Activated CD4-positive, alpha-beta T cell treated with anti-CD3 and anti-CD28 coated beads for 36 hours (primary cell): ENCODE measurements around the gene GLT8D1. TPM values are rescaled to one million over a fixed set of nuclear protein-coding genes. Genes with fewer than 3 reads are reported as not detected.

ENCODE experiments used
- ATAC-seq: fragments of 200-7000 bp; cut with Tn5 transposase; one replicate; pipeline ENCODE4 v1.10.0; 2021; ENCODE audit warnings: mild to moderate bottlenecking, moderate library complexity
- CTCF ChIA-PET: fragments of 350-600 bp; sonication (Branson Sonifier 250); formaldehyde crosslinking; loops from one replicate; lab custom pipeline; 2021; ENCODE audit warnings: antibody characterized with exemption; lab: Charles Lee
- POLR2A ChIA-PET: fragments of 350-600 bp; sonication (Branson Sonifier 250); formaldehyde crosslinking; loops from one replicate; lab custom pipeline; 2021; ENCODE audit warnings: antibody characterized with exemption, inconsistent platforms; lab: Charles Lee
- DNase-seq: peaks from one replicate; pipeline ENCODE4 v3.0.0-alpha.2; 2020
- H3K27ac Mint-ChIP-seq: one replicate; pipeline ENCODE4 v1.8.0; 2021; ENCODE audit warnings: mixed read lengths
- H3K27me3 Mint-ChIP-seq: one replicate; pipeline ENCODE4 v1.8.0; 2021; ENCODE audit warnings: mixed read lengths
- H3K36me3 Mint-ChIP-seq: one replicate; pipeline ENCODE4 v1.8.0; 2021; ENCODE audit warnings: low read depth, mixed read lengths
- H3K4me1 Mint-ChIP-seq: one replicate; pipeline ENCODE4 v1.8.0; 2021; ENCODE audit warnings: mixed read lengths
- H3K4me3 Mint-ChIP-seq: one replicate; pipeline ENCODE4 v1.8.0; 2021; ENCODE audit warnings: mild to moderate bottlenecking, moderate library complexity, mixed read lengths
- H3K9me3 Mint-ChIP-seq: one replicate; pipeline ENCODE4 v1.8.0; 2021; ENCODE audit warnings: low read depth, mixed read lengths
- intact Hi-C, 2 experiments: fragments of 100-400 bp; cut with DNase I in 1 of 2; cut with micrococcal nuclease in 1 of 2; formaldehyde crosslinking; loops; one replicate each; pipeline versions ENCODE4 v1.14.2 to v1.15.1; 2022 to 2024; cut with DNase I, micrococcal nuclease
- total RNA-seq, 2 experiments: library from RNA; stranded (reverse); gene quantifications; one replicate each; pipeline ENCODE4 v1.2.3, GENCODE V29; 2021

GLT8D1 gene
- total RNA-seq, 2 experiments from 2014 or later = 35.2 to 38.0 TPM

DNA sequence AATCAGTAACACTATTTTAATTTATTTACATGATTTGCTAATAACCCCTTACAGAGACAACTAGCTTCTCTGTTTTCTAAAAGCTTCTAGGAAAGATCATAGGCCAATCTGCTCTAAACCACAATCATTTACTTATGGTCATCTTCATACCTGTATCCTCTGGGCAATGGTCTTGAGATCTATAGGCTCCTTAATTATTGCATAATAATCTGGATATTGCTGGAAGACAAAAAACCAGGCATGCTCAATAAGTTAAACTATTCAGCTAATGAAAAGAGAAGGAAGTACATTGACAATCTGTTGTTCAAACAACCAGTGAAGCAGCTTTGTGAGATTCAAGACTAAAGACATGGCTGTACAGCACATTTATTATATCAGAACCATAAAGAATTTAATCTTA is 54.0 kb downstream of the GLT8D1 start:
- CTCF ChIA-PET = interaction anchor here (0.8 to 1.7 kb wide), 4 partner anchors 20 to 63 kb away, joined by 3 to 5 read pairs (median 4); no protein-coding TSS in a partner anchor
- no peak overlapping the region for H3K27ac Mint-ChIP-seq
- H3K27me3 Mint-ChIP-seq = no peaks in the 10 kb centered on the region
- POLR2A ChIA-PET = interaction anchor here (0.7 to 1.0 kb wide), 2 partner anchors 102 to 142 kb away, joined by 3 read pairs; no protein-coding TSS in a partner anchor
- no peak overlapping the region for H3K4me3 Mint-ChIP-seq
- intact Hi-C loops = no loop called here
- DNase-seq (no peak), ATAC-seq (no peak)
- H3K36me3 Mint-ChIP-seq = peaks cover 42% of the 10 kb centered on the region
- H3K4me1 Mint-ChIP-seq = peaks cover 7% of the 10 kb centered on the region
- H3K9me3 Mint-ChIP-seq = no peaks in the 10 kb centered on the region

DNA sequence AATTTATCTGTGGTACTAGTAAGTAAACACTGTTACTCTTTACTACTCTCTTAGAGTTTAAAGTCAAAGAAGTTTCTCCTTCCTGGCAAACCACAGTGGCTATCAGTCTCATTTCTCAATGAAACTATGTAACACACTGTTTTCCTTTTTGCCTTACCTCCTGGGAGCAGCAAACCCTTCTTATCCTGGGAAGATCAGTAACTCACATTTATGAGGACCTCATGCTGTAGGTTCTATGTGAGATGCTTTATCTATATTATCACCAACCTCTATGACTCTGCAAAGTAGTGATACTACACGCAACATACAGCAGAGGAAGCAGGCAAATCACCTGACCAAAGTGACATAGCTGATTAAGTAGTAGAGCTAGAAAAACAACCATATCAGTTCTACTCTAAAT is 55.2 kb downstream of the GLT8D1 start:
- ATAC-seq (no peak), DNase-seq (no peak)
- intact Hi-C loops = no loop called here
- Mint-ChIP-seq H3K27me3 (no peaks in the 10 kb centered on the region), H3K4me3 (no peak overlapping the region), H3K27ac (peak overlapping the region; percentile 25), H3K9me3 (no peaks in the 10 kb centered on the region), H3K36me3 (peaks cover 41% of the 10 kb centered on the region), H3K4me1 (no peaks in the 10 kb centered on the region)
- ChIA-PET CTCF (interaction anchor here (0.6 to 1.7 kb wide), 2 partner anchors 31 to 63 kb away, joined by 4 to 5 read pairs; no protein-coding TSS in a partner anchor), POLR2A (no interaction called here)

DNA sequence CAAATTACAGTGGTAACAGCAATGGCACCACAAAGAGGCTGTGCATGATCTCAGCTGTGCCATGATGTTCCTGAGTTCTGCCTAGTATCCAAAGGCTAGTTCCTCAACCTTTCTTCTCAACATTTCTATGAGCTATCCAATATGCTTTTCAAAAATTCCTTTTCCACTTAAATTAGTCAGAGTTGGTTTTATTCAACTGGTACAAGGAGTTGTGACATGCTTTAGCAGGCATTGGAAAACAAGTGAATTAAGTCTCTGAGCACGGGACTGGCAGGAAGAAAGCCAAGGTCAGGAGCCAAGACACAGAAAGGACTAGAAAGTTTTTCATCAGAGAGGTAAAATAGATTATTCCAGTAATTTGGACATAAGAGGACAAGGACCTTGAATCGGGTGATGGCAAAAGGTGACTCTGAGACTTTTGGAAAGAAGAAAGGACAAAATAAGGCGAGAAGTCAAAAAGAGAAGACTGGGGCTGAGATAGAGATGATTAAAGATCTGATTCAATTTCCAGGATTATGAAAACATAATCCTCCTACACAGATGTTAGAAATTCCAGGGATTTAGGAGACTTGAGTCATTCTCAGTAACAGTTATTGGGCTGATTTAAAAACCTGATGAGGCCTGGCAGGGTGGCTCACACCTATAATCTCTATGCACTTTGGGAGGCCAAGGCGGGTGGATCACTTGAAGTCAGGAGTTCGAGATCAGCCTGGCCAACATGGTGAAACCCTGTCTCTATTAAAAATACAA is 56.0 kb downstream of the GLT8D1 start:
- intact Hi-C loops = no loop called here
- no peaks in the 10 kb centered on the region for H3K9me3 Mint-ChIP-seq
- H3K4me1 Mint-ChIP-seq = no peaks in the 10 kb centered on the region
- ChIA-PET CTCF (no interaction called here), POLR2A (no interaction called here)
- H3K27me3 Mint-ChIP-seq = no peaks in the 10 kb centered on the region
- H3K4me3 Mint-ChIP-seq = no peak overlapping the region
- H3K27ac Mint-ChIP-seq = peak overlapping the region; percentile 43
- no peak for ATAC-seq
- H3K36me3 Mint-ChIP-seq = peaks cover 43% of the 10 kb centered on the region
- no peak for DNase-seq

DNA sequence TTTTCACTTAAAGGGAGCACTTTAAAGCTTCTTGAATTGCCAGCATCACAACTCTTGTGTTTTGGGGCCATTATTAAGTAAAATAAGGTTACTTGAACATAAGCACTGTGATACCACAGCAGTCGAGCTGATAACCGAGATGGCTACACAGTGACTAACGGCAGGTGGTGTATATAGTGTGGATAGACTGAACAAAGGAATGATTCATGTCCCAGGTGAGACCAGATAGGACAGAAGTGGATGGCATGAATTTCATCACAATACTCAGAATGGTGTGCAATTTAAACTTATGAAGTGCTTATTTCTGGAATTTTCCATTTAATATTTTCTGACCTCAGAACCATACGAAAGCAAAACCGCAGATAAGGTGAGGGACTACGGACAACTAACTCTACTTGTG is 60.0 kb downstream of the GLT8D1 start:
- Mint-ChIP-seq H3K27me3 (no peaks in the 10 kb centered on the region), H3K4me1 (no peaks in the 10 kb centered on the region), H3K27ac (no peak overlapping the region), H3K36me3 (peaks cover 51% of the 10 kb centered on the region), H3K9me3 (no peaks in the 10 kb centered on the region), H3K4me3 (no peak overlapping the region)
- intact Hi-C loops = no loop called here
- ATAC-seq (no peak), DNase-seq (no peak)
- POLR2A ChIA-PET = interaction anchor here (0.6 kb wide), 1 partner anchor 1419 kb away, joined by 7 read pairs; no protein-coding TSS in a partner anchor
- CTCF ChIA-PET = no interaction called here

Other genes starting within 250 kb of the GLT8D1 start
- under 1 TPM; 0.09 to 0.14 TPM for gene STAB1, start 210.5 kb downstream of the GLT8D1 start, total RNA-seq
- 10 to 100 TPM; 35.6 to 59.1 TPM for gene NT5DC2, start 171.9 kb downstream of the GLT8D1 start, total RNA-seq
- 10 to 100 TPM; 12.0 to 12.7 TPM for gene UQCC5, start 169.2 kb downstream of the GLT8D1 start, total RNA-seq
- gene PBRM1, start 19.9 kb downstream of the GLT8D1 start, total RNA-seq = 10 to 100 TPM; 57.6 to 59.8 TPM
- gene GNL3, start 19.8 kb downstream of the GLT8D1 start, total RNA-seq = 100 to 1,000 TPM; 206 to 218 TPM
- gene SPCS1, start 315 bp upstream of the GLT8D1 start, total RNA-seq = 100 to 1,000 TPM; 111 to 120 TPM
- gene NEK4, start 65.1 kb upstream of the GLT8D1 start, total RNA-seq = 10 to 100 TPM; 19.1 to 21.4 TPM
- gene ITIH1, start 71.8 kb upstream of the GLT8D1 start, total RNA-seq = not detected
- not detected for gene ITIH3, start 89.0 kb upstream of the GLT8D1 start, total RNA-seq
- gene ITIH4, start 124.9 kb upstream of the GLT8D1 start, total RNA-seq = 1 to 10 TPM; 4.0 to 6.5 TPM
- 1 to 10 TPM in 1 of 2 experiments, not detected in 1; 2.8 TPM for gene MUSTN1, start 129.2 kb upstream of the GLT8D1 start, total RNA-seq
- 10 to 100 TPM; 12.0 to 17.1 TPM for gene STIMATE, start 191.8 kb upstream of the GLT8D1 start, total RNA-seq